Astrocyte of the spinal cord (primary cell): Measurements from ENCODE around the gene ATPAF1.

Experiments used
- DNase-seq: peaks from one replicate; pipeline ENCODE4 v3.0.0; 2011; ENCODE audit warnings: low read depth, low spot score
- H3K4me3 ChIP-seq: 2 replicates; pipeline ENCODE4 v1.5.1; 2011; ENCODE audit warnings: low read depth, mild to moderate bottlenecking, low read length, moderate library complexity
- in situ Hi-C: cut with HindIII; loops from 2 replicates; pipeline ENCODE4 v1.10.0; 2017; ENCODE audit warnings: low sequenced_read_pairs
- TF ChIP-seq, protein P1 (sequence below): IDR thresholded peaks from 2 replicates; pipeline ENCODE4 v1.5.1; 2012; ENCODE audit warnings: low read depth, mild to moderate bottlenecking, low read length, inconsistent platforms

Gene ATPAF1

DNA sequence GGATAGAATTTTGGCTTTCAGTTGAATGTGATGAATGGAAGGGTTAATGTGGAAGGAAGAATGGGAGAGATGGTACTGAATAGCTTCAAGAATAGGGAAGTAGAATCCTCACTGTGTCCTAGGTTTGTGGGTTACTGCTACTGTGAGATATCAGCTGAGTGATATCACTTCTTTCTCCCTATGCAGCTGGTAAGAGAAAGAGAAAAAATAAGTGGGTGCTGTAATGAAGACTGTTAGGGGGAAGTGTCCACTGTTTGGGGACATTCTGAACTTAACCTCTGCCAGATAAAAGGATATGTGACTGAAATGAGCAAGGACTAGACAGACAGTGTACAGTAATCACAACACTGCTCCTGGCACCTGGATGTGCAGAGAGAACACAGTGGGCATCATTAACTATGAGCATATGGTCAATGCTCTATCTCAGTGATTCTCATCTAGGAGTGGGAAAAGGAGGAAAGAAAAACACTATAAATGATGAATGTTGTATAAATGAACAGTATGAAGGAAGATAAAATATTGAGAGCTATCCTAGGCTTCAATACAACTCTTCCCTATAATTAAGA is 26.0 kb downstream of the ATPAF1 start:
- in situ Hi-C loops = no loop called here
- TF ChIP-seq, protein P1, sequence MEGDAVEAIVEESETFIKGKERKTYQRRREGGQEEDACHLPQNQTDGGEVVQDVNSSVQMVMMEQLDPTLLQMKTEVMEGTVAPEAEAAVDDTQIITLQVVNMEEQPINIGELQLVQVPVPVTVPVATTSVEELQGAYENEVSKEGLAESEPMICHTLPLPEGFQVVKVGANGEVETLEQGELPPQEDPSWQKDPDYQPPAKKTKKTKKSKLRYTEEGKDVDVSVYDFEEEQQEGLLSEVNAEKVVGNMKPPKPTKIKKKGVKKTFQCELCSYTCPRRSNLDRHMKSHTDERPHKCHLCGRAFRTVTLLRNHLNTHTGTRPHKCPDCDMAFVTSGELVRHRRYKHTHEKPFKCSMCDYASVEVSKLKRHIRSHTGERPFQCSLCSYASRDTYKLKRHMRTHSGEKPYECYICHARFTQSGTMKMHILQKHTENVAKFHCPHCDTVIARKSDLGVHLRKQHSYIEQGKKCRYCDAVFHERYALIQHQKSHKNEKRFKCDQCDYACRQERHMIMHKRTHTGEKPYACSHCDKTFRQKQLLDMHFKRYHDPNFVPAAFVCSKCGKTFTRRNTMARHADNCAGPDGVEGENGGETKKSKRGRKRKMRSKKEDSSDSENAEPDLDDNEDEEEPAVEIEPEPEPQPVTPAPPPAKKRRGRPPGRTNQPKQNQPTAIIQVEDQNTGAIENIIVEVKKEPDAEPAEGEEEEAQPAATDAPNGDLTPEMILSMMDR = no peak
- DNase-seq = no peak
- no peak overlapping the region for H3K4me3 ChIP-seq

DNA sequence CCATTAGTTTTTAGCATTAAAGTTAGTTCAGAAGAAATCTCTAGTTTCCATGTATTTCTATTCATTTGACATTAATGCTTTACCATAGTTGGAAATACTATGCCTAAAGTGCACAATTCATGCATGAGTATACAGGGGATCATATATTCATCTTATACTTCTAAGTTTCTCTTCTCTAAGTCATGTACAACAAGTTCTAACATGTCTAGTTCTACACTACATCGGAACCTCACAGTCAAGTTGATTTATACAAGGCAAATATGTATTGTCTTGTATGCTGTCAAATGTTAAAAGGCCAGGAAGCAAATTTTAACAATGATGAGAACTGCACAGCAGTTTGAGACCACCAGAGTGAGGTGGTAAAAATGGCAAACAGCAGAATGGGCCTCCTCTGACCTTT is 28.6 kb downstream of the ATPAF1 start:
- in situ Hi-C loops = no loop called here
- H3K4me3 ChIP-seq = no peak overlapping the region
- DNase-seq = no peak
- TF ChIP-seq, protein P1 = no peak

DNA sequence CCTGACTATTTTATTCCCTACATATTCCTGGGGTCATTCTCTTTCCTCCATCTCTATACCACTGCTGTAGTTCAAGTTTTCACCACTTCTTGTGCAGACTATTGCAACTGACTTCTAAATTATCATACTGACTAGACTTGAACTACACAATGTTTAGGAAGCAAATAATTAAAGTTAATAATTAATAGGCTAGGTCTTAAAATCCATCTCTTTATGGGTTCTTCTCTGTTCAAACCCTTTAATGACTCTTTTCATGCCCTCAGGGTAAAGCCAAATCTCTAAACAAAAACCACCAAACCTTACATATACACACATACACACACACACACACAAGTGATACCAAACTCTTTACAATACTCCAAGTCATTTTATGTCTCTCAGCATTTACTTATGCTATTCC is 29.2 kb downstream of the ATPAF1 start:
- in situ Hi-C loops = no loop called here
- no peak overlapping the region for H3K4me3 ChIP-seq
- TF ChIP-seq, protein P1 = no peak
- DNase-seq = no peak

DNA sequence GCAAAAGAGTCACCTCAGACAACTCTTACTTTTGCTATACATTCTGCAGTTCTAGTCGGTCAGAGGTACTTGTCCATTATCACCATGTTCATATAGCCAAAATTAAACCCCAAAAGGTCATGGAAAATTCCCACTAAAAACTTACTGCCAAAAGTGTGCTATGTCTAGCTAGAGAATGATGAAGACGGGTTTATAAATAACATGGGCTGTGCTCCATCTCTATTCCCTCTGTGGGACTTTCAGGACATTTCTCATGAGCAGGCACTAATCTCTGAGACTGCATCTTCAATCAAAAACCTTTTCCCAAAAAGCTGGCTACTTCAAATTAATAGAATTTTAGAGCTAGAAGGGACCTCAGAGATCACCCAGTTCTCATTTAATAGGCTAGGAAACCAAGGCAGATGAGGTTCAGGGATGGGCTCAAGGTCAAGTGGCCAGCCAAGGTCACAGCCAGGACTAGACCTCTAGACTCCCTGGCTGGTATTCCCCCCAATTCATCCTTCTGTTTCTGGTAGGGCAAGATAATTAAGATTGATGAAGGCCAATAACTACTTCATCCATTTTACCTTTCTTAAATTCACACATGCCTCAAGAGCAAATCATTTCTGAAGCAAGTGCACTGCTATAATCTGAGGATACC is 30.6 kb downstream of the ATPAF1 start:
- in situ Hi-C loops = no loop called here
- DNase-seq = no peak
- no peak overlapping the region for H3K4me3 ChIP-seq
- TF ChIP-seq, protein P1 = no peak

DNA sequence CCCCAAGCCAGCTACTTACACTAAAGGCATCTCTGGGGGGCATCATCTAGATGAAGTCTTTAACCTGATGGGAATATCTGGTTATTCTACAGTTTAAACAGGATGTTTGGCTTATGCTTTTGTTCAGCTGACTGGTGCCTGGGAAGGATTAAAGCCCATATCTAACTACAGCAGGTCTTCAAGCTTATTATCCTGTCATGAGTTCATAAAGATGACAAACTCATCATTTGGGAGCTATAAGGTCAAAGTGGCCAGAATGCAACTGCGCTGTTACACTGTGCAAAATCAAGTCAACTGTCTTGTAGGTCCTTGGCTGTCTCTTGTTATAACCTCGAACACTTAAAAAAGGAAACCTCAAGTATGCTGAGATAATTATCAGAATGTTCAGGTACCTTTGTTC is 33.0 kb downstream of the ATPAF1 start:
- H3K4me3 ChIP-seq = no peak overlapping the region
- DNase-seq = no peak
- in situ Hi-C loops = no loop called here
- TF ChIP-seq, protein P1 = no peak

DNA sequence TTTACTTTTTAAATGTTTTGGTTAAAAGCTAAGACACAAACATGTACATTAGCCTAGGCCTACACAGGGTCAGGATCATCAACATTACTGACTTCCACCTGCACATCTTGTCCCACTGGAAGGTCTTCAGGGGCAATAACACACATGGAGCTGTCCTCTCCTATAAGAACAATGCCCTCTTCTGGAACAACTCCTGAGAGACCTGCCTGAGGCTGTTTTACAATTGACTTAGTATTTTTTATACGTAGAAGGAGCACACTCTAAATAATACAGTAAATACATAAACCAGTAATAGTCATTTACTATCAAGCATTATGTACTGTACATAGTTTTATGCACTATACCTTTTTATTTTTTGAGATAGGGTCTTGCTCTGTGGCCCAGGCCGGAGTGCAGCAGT is 37.4 kb downstream of the ATPAF1 start:
- in situ Hi-C loops = no loop called here
- no peak for DNase-seq
- TF ChIP-seq, protein P1 = no peak
- no peak overlapping the region for H3K4me3 ChIP-seq
